ENCODE data around the gene RTN4R.

DNA sequence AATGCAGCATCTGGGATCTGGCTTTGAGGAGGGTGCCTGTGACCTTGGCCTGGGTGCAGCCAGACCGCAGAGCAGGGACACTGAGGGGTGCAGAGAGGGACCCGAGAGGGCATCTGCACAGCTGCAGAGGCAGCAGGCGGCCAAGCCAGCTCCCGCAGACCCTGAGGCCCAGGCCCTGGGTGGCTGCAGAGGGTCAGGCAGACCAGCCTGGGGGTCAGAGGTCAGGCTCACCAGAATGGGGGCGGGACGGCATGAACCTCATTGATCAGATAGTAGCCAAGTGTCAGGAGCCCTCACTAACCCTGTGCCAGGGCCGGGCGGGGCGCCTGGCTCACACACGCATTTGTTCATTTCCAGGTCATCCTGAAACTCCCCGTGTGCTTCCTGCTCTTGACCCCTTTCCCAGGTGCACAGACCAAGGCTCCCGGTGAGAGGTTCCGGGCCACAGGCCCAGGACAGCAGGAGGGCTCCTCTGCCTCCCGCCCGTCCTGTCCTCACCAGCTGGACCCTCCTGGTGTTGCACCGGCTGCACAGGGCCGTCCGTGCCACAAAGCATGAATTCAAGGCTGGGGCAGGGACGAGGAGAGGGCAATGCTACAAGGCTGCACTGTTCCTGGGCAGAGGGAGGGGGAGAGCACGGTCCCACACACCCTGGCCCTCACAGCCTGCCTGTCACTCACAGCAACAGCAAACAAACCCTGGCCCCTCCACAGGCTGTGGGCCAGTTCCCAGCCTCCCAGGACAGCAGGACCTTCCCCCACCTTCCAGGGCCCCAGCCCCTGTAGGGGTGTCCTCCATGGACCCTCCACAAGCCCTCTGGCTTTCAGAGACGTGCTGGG is 3.3 kb downstream of the RTN4R start:
- no peak for TF ChIP-seq FOXK2 (IDR thresholded peaks at IDR 0.05)
- no peak for TF ChIP-seq LEF1 (IDR thresholded peaks at IDR 0.05; ENCODE audit: borderline replicate concordance)
- TF ChIP-seq FOXA1 (IDR thresholded peaks at IDR 0.05), result no peak

All from HEK293T (cell line).